ENCODE results near the gene MRAP2. TPM values are rescaled to one million over a fixed set of nuclear protein-coding genes. Genes with fewer than 3 reads are reported as not detected.
A peak's percentile ranks its signal among the peaks of the same experiment; 100 is the strongest.
"Not testable (repeated sequence)": the region's sequence is repeated elsewhere in the genome, so short reads cannot be mapped to it uniquely, and the experiment has no call there.

MRAP2 gene
- total and polyA plus RNA-seq, 9 donors = 15.0 to 40.8 (median 24.9) TPM

GRCh38 chr6:84068873-84069272 lies 35.3 kb downstream of the MRAP2 start:
- not testable (repeated sequence) for DNase-seq; H3K9me3 ChIP-seq (replicated peaks; ENCODE audit: control insufficient read depth, low read depth, low read length); H3K36me3 ChIP-seq (ENCODE audit: control insufficient read depth, insufficient read depth, low read length); H3K27ac ChIP-seq (ENCODE audit: low read length); H3K27me3 ChIP-seq (ENCODE audit: control insufficient read depth, insufficient read depth, low read length); H3K4me3 ChIP-seq (ENCODE audit: low read length)
- WGBS (ENCODE audit: insufficient coverage) = 67% methylated on average over 1 of the region's 5 CpGs
- H3K4me1 ChIP-seq (ENCODE audit: control insufficient read depth, insufficient read depth, low read length) = peaks cover 13% of the 10 kb centered on the region

- peaks cover 27% of the 10 kb centered on the region for H3K4me1 ChIP-seq (ENCODE audit: control insufficient read depth, insufficient read depth, low read length)
- 88% methylated on average over 6 of the region's 7 CpGs for WGBS (ENCODE audit: insufficient coverage)
- no peak overlapping the region for H3K4me3 ChIP-seq (ENCODE audit: low read length)
- H3K36me3 ChIP-seq (ENCODE audit: control insufficient read depth, insufficient read depth, low read length) = no peaks in the 10 kb centered on the region
- H3K27me3 ChIP-seq (ENCODE audit: control insufficient read depth, insufficient read depth, low read length) = no peaks in the 10 kb centered on the region
- peaks cover 2% of the 10 kb centered on the region for H3K9me3 ChIP-seq (replicated peaks; ENCODE audit: control insufficient read depth, low read depth, low read length)
- peak; percentile 42 for DNase-seq
- H3K27ac ChIP-seq (ENCODE audit: low read length) = peak overlapping the region; percentile 60
Observed at GRCh38 chr6:84072442-84072997, 38.9 kb downstream of the MRAP2 start.

GRCh38 chr6:84074988-84075781 lies 41.6 kb downstream of the MRAP2 start:
- Histone ChIP-seq H3K4me3 (ENCODE audit: low read length) (no peak overlapping the region), H3K27ac (ENCODE audit: low read length) (peak overlapping the region; percentile 87), H3K36me3 (ENCODE audit: control insufficient read depth, insufficient read depth, low read length) (no peaks in the 10 kb centered on the region), H3K4me1 (ENCODE audit: control insufficient read depth, insufficient read depth, low read length) (peaks cover 31% of the 10 kb centered on the region), H3K9me3 (replicated peaks; ENCODE audit: control insufficient read depth, low read depth, low read length) (peaks cover 2% of the 10 kb centered on the region), H3K27me3 (ENCODE audit: control insufficient read depth, insufficient read depth, low read length) (no peaks in the 10 kb centered on the region)
- peak; percentile 57 for DNase-seq
- WGBS (ENCODE audit: insufficient coverage) = 18% methylated on average over 3 of the region's 6 CpGs

- Histone ChIP-seq H3K36me3 (ENCODE audit: control insufficient read depth, insufficient read depth, low read length) (no peaks in the 10 kb centered on the region), H3K4me1 (ENCODE audit: control insufficient read depth, insufficient read depth, low read length) (peaks cover 24% of the 10 kb centered on the region), H3K4me3 (ENCODE audit: low read length) (no peak overlapping the region), H3K9me3 (replicated peaks; ENCODE audit: control insufficient read depth, low read depth, low read length) (no peaks in the 10 kb centered on the region), H3K27me3 (ENCODE audit: control insufficient read depth, insufficient read depth, low read length) (no peaks in the 10 kb centered on the region), H3K27ac (ENCODE audit: low read length) (peak overlapping the region; percentile 62)
- no peak for DNase-seq
- no CpG with 5 or more reads among the region's 2 CpGs for WGBS (ENCODE audit: insufficient coverage)
Observed at GRCh38 chr6:84077645-84078044, 44.1 kb downstream of the MRAP2 start.

GRCh38 chr6:84078335-84078734 lies 44.8 kb downstream of the MRAP2 start:
- no peaks in the 10 kb centered on the region for H3K27me3 ChIP-seq (ENCODE audit: control insufficient read depth, insufficient read depth, low read length)
- peak overlapping the region; percentile 82 for H3K27ac ChIP-seq (ENCODE audit: low read length)
- no peaks in the 10 kb centered on the region for H3K36me3 ChIP-seq (ENCODE audit: control insufficient read depth, insufficient read depth, low read length)
- peaks cover 18% of the 10 kb centered on the region for H3K4me1 ChIP-seq (ENCODE audit: control insufficient read depth, insufficient read depth, low read length)
- WGBS (ENCODE audit: insufficient coverage) = 60% methylated on average over 1 of the region's 1 CpG
- peak; percentile 80 for DNase-seq
- no peaks in the 10 kb centered on the region for H3K9me3 ChIP-seq (replicated peaks; ENCODE audit: control insufficient read depth, low read depth, low read length)
- no peak overlapping the region for H3K4me3 ChIP-seq (ENCODE audit: low read length)

- WGBS (ENCODE audit: insufficient coverage) = no CpG with 5 or more reads among the region's 2 CpGs
Observed at GRCh38 chr6:84081222-84081621, 47.6 kb downstream of the MRAP2 start.

GRCh38 chr6:84082689-84083265 lies 49.2 kb downstream of the MRAP2 start:
- Histone ChIP-seq H3K4me1 (ENCODE audit: control insufficient read depth, insufficient read depth, low read length) (peaks cover 2% of the 10 kb centered on the region), H3K9me3 (replicated peaks; ENCODE audit: control insufficient read depth, low read depth, low read length) (no peaks in the 10 kb centered on the region), H3K27me3 (ENCODE audit: control insufficient read depth, insufficient read depth, low read length) (no peaks in the 10 kb centered on the region), H3K36me3 (ENCODE audit: control insufficient read depth, insufficient read depth, low read length) (no peaks in the 10 kb centered on the region), H3K27ac (ENCODE audit: low read length) (no peak overlapping the region), H3K4me3 (ENCODE audit: low read length) (no peak overlapping the region)
- no peak for DNase-seq
- 74% methylated on average over 6 of the region's 11 CpGs for WGBS (ENCODE audit: insufficient coverage)

More at GRCh38 chr6:84081222-84081621, 47.6 kb downstream of the MRAP2 start:
- H3K4me1 ChIP-seq (ENCODE audit: control insufficient read depth, insufficient read depth, low read length) = peaks cover 4% of the 10 kb centered on the region
- no peaks in the 10 kb centered on the region for H3K36me3 ChIP-seq (ENCODE audit: control insufficient read depth, insufficient read depth, low read length)
- no peaks in the 10 kb centered on the region for H3K27me3 ChIP-seq (ENCODE audit: control insufficient read depth, insufficient read depth, low read length)
- no peak overlapping the region for H3K4me3 ChIP-seq (ENCODE audit: low read length)
- DNase-seq = no peak
- H3K27ac ChIP-seq (ENCODE audit: low read length) = no peak overlapping the region
- H3K9me3 ChIP-seq (replicated peaks; ENCODE audit: control insufficient read depth, low read depth, low read length) = no peaks in the 10 kb centered on the region

- not testable (repeated sequence) for H3K4me3 ChIP-seq (ENCODE audit: low read length); H3K4me1 ChIP-seq (ENCODE audit: control insufficient read depth, insufficient read depth, low read length); H3K27ac ChIP-seq (ENCODE audit: low read length); DNase-seq; H3K27me3 ChIP-seq (ENCODE audit: control insufficient read depth, insufficient read depth, low read length); H3K36me3 ChIP-seq (ENCODE audit: control insufficient read depth, insufficient read depth, low read length); H3K9me3 ChIP-seq (replicated peaks; ENCODE audit: control insufficient read depth, low read depth, low read length)
Observed at GRCh38 chr6:84084705-84085104, 51.1 kb downstream of the MRAP2 start.

GRCh38 chr6:84086056-84086455 lies 52.5 kb downstream of the MRAP2 start:
- WGBS (ENCODE audit: insufficient coverage) = no CpG with 5 or more reads among the region's 1 CpG
- no peaks in the 10 kb centered on the region for H3K9me3 ChIP-seq (replicated peaks; ENCODE audit: control insufficient read depth, low read depth, low read length)
- no peak for DNase-seq

GRCh38 chr6:84086545-84087429 lies 53.2 kb downstream of the MRAP2 start:
- 68% methylated on average over 3 of the region's 6 CpGs for WGBS (ENCODE audit: insufficient coverage)
- Histone ChIP-seq H3K27ac (ENCODE audit: low read length) (no peak overlapping the region), H3K9me3 (replicated peaks; ENCODE audit: control insufficient read depth, low read depth, low read length) (no peaks in the 10 kb centered on the region), H3K27me3 (ENCODE audit: control insufficient read depth, insufficient read depth, low read length) (no peaks in the 10 kb centered on the region), H3K4me1 (ENCODE audit: control insufficient read depth, insufficient read depth, low read length) (no peaks in the 10 kb centered on the region), H3K36me3 (ENCODE audit: control insufficient read depth, insufficient read depth, low read length) (no peaks in the 10 kb centered on the region), H3K4me3 (ENCODE audit: low read length) (no peak overlapping the region)
- no peak for DNase-seq

More at GRCh38 chr6:84086056-84086455, 52.5 kb downstream of the MRAP2 start:
- no peaks in the 10 kb centered on the region for H3K36me3 ChIP-seq (ENCODE audit: control insufficient read depth, insufficient read depth, low read length)
- no peaks in the 10 kb centered on the region for H3K4me1 ChIP-seq (ENCODE audit: control insufficient read depth, insufficient read depth, low read length)
- no peaks in the 10 kb centered on the region for H3K27me3 ChIP-seq (ENCODE audit: control insufficient read depth, insufficient read depth, low read length)
- no peak overlapping the region for H3K27ac ChIP-seq (ENCODE audit: low read length)
- H3K4me3 ChIP-seq (ENCODE audit: low read length) = no peak overlapping the region

Measured in muscle of leg (tissue), 11 donors.